Ishikawa (cell line): ENCODE measurements around the gene TMEM35B.

Experiments used
- CEBPB ChIP-seq: IDR thresholded peaks from 2 replicates; pipeline ENCODE4 v1.6.1; 2012
- CREB1 ChIP-seq: IDR thresholded peaks from 2 replicates; pipeline ENCODE4 v1.6.1; 2012; ENCODE audit warnings: low read depth
- EGR1 ChIP-seq: IDR thresholded peaks from 2 replicates; pipeline ENCODE4 v1.6.1; 2012
- EP300 ChIP-seq: IDR thresholded peaks from 2 replicates; pipeline ENCODE4 v1.6.1; 2012; ENCODE audit warnings: borderline replicate concordance
- FOXM1 ChIP-seq: IDR thresholded peaks from 2 replicates; pipeline ENCODE4 v1.6.1; 2012; ENCODE audit warnings: low read depth, borderline replicate concordance
- MAX ChIP-seq: IDR thresholded peaks from 2 replicates; pipeline ENCODE4 v1.6.1; 2012
- NFIC ChIP-seq: IDR thresholded peaks from 2 replicates; pipeline ENCODE4 v1.6.1; 2012
- RAD21 ChIP-seq: IDR thresholded peaks from 2 replicates; pipeline ENCODE4 v1.6.1; 2012; ENCODE audit warnings: low read depth
- REST ChIP-seq: IDR thresholded peaks from 2 replicates; pipeline ENCODE4 v1.6.1; 2012; ENCODE audit warnings: low read depth, mild to moderate bottlenecking
- TAF1 ChIP-seq: IDR thresholded peaks from 2 replicates; pipeline ENCODE4 v1.6.1; 2012; ENCODE audit warnings: low read depth, mild to moderate bottlenecking
- TCF12 ChIP-seq: IDR thresholded peaks from 2 replicates; pipeline ENCODE4 v1.6.1; 2012; ENCODE audit warnings: low read depth
- TEAD4 ChIP-seq: IDR thresholded peaks from 2 replicates; pipeline ENCODE4 v1.6.1; 2012
- USF1 ChIP-seq: IDR thresholded peaks from 2 replicates; pipeline ENCODE4 v1.6.1; 2012
- YY1 ChIP-seq: IDR thresholded peaks from 2 replicates; pipeline ENCODE4 v1.6.1; 2012; ENCODE audit warnings: low read depth
- ZBTB7A ChIP-seq: IDR thresholded peaks from 2 replicates; pipeline ENCODE4 v1.6.1; 2012; ENCODE audit warnings: low read depth

The TMEM35B gene

GRCh38 chr1:35001743-35002142, 16.6 kb upstream of the TMEM35B start:
- TF ChIP-seq CEBPB (no peak), CREB1 (no peak), FOXM1 (no peak), TEAD4 (no peak), MAX (no peak), ZBTB7A (no peak), TAF1 (no peak), REST (no peak), USF1 (no peak), EP300 (no peak), TCF12 (no peak), YY1 (no peak), NFIC (no peak)

- TF ChIP-seq EGR1 (no peak), FOXM1 (no peak), ZBTB7A (no peak), NFIC (no peak), CEBPB (no peak), REST (no peak), YY1 (no peak), TAF1 (no peak), TEAD4 (no peak)
These were observed 9.7 kb upstream of the TMEM35B start for GRCh38 chr1:34994878-34995277.

- TF ChIP-seq ZBTB7A = no peak
These were observed 3.4 kb upstream of the TMEM35B start for GRCh38 chr1:34988581-34988980.

GRCh38 chr1:34988147-34988546, 3.0 kb upstream of the TMEM35B start:
- TF ChIP-seq EGR1 = no peak
- no peak for TF ChIP-seq RAD21
- TF ChIP-seq TAF1 = no peak
- no peak for TF ChIP-seq ZBTB7A

- TF ChIP-seq NFIC (no peak), YY1 (no peak), FOXM1 (no peak), EGR1 (no peak), CREB1 (no peak), TCF12 (no peak), TEAD4 (no peak), REST (no peak), CEBPB (no peak), TAF1 (no peak), RAD21 (no peak), ZBTB7A (no peak), MAX (no peak), USF1 (no peak), EP300 (no peak)
These were observed 1.9 kb upstream of the TMEM35B start for GRCh38 chr1:34987018-34987417.

- TF ChIP-seq CEBPB = no peak
- TF ChIP-seq TAF1 = no peak
- no peak for TF ChIP-seq RAD21
- TF ChIP-seq CREB1 = no peak
- no peak for TF ChIP-seq USF1
- no peak for TF ChIP-seq FOXM1
- TF ChIP-seq MAX = no peak
- no peak for TF ChIP-seq NFIC
- no peak for TF ChIP-seq EP300
- no peak for TF ChIP-seq REST
- TF ChIP-seq ZBTB7A = no peak
- TF ChIP-seq TCF12 = no peak
- no peak for TF ChIP-seq YY1
These were observed 733 bp downstream of the TMEM35B start for GRCh38 chr1:34984435-34984792.
